Esophagus squamous epithelium (tissue), 4 donors: ENCODE data around the gene PARVA.

Experiments
- CTCF ChIP-seq, 6 experiments: fragments of 450-650 bp in 4 of 6; fragments of 200-600 bp in 2 of 6; sonication (generic) in 2 of 6; IDR thresholded peaks; one replicate each; pipeline ENCODE4 v1.5.1; 2016 to 2019; ENCODE audit warnings: antibody characterized with exemption in 6 of 6, mild to moderate bottlenecking in 4 of 6, moderate library complexity in 4 of 6
- POLR2A ChIP-seq, 4 donors: fragments of 450-650 bp; IDR thresholded peaks; one replicate each; pipeline ENCODE4 v1.6.1; 2017; ENCODE audit warnings: antibody characterized with exemption in 4 of 4, mild to moderate bottlenecking in 4 of 4, moderate library complexity in 3 of 4

GRCh38 chr11:12381875-12382274 is 4.5 kb downstream of the PARVA start:
- TF ChIP-seq CTCF (IDR thresholded peaks at IDR 0.05) (no peak), POLR2A (IDR thresholded peaks at IDR 0.05) (no peak)
